IMR-90 (cell line): ENCODE data around the gene TMEM135. TPM values are rescaled to one million over a fixed set of nuclear protein-coding genes. Genes with fewer than 3 reads are reported as not detected.

Source experiments
- ATAC-seq: fragments of 200-7000 bp; cut with Tn5 transposase; 2 replicates; pipeline ENCODE4 v1.9.1; 2020; ENCODE audit warnings: low read depth, mild to moderate bottlenecking, moderate library complexity
- BruUV-seq: library from RNA; stranded (reverse); fragments of 400-500 nt; replicated peaks from 2 replicates; lab custom pipeline; 2021; lab: Mats Ljungman, UMichigan
- CTCF ChIA-PET: fragments of 300-600 bp; formaldehyde crosslinking; extraction: SDS; loops from one replicate; lab custom pipeline; 2021; ENCODE audit warnings: antibody characterized with exemption; lab: Yijun Ruan, JAX
- POLR2A ChIA-PET: fragments of 300-600 bp; sonication (Branson Sonifier 250); formaldehyde crosslinking; loops from one replicate; lab custom pipeline; 2022; ENCODE audit warnings: antibody characterized with exemption; ENCODE audit not compliant: unreplicated experiment; lab: Charles Lee
- DNase-seq: peaks from one replicate; pipeline ENCODE4 v3.0.0; 2013
- H2AFZ ChIP-seq: replicated peaks from 2 replicates; pipeline ENCODE3; 2013; ENCODE audit warnings: low read length, mild to moderate bottlenecking; ENCODE audit not compliant: poor library complexity
- H2AK5ac ChIP-seq: 2 replicates; pipeline ENCODE4 v1.6.1; 2013; ENCODE audit warnings: low read depth, low read length, inconsistent platforms
- H2AK9ac ChIP-seq: replicated peaks from 2 replicates; pipeline ENCODE3; 2013; ENCODE audit warnings: mild to moderate bottlenecking, low read depth, low read length, moderate library complexity; ENCODE audit not compliant: poor library complexity
- H2BK120ac ChIP-seq: 2 replicates; pipeline ENCODE4 v1.6.1; 2013; ENCODE audit warnings: low read depth, low read length, inconsistent platforms
- H2BK15ac ChIP-seq: 3 replicates; pipeline ENCODE4 v1.6.1; 2013; ENCODE audit warnings: low read depth, low read length, inconsistent platforms
- H2BK20ac ChIP-seq: 2 replicates; pipeline ENCODE4 v1.6.1; 2013; ENCODE audit warnings: low read depth, mild to moderate bottlenecking, inconsistent platforms, low read length, moderate library complexity
- H2BK5ac ChIP-seq: 2 replicates; pipeline ENCODE4 v1.6.1; 2013; ENCODE audit warnings: mild to moderate bottlenecking, low read depth, low read length, inconsistent platforms; ENCODE audit not compliant: poor library complexity, severe bottlenecking
- H3K14ac ChIP-seq: replicated peaks from 2 replicates; pipeline ENCODE4 v1.6.1; 2013; ENCODE audit warnings: low read depth, low read length, inconsistent platforms
- H3K18ac ChIP-seq: 2 replicates; pipeline ENCODE4 v1.6.1; 2013; ENCODE audit warnings: low read depth, low read length, control low read depth
- H3K23ac ChIP-seq: 2 replicates; pipeline ENCODE4 v1.6.1; 2013; ENCODE audit warnings: low read depth, low read length, inconsistent platforms
- H3K27ac ChIP-seq: 2 replicates; pipeline ENCODE4 v1.5.1; 2013; ENCODE audit warnings: mild to moderate bottlenecking, control low read depth, low read length; ENCODE audit not compliant: insufficient read depth
- H3K27me3 ChIP-seq: 2 replicates; pipeline ENCODE4 v1.6.1; 2013; ENCODE audit warnings: low read length; ENCODE audit not compliant: control insufficient read depth, insufficient read depth
- H3K36me3 ChIP-seq: 2 replicates; pipeline ENCODE4 v1.6.1; 2013; ENCODE audit warnings: low read length, mixed read lengths; ENCODE audit not compliant: control insufficient read depth, insufficient read depth
- H3K4ac ChIP-seq: 2 replicates; pipeline ENCODE4 v1.6.1; 2013; ENCODE audit warnings: low read depth, low read length, inconsistent platforms
- H3K4me1 ChIP-seq: 2 replicates; pipeline ENCODE4 v1.6.1; 2013; ENCODE audit warnings: low read length, mixed read lengths; ENCODE audit not compliant: control insufficient read depth, insufficient read depth
- H3K4me2 ChIP-seq: 2 replicates; pipeline ENCODE4 v1.6.1; 2013; ENCODE audit warnings: low read depth, mild to moderate bottlenecking, control low read depth, low read length, moderate library complexity
- H3K4me3 ChIP-seq: 2 replicates; pipeline ENCODE4 v1.5.1; 2013; ENCODE audit warnings: low read depth, mild to moderate bottlenecking, control low read depth, low read length, moderate library complexity; ENCODE audit not compliant: insufficient read depth
- H3K56ac ChIP-seq: 2 replicates; pipeline ENCODE4 v1.6.1; 2013; ENCODE audit warnings: low read length, inconsistent platforms; ENCODE audit not compliant: insufficient read depth; ENCODE audit errors: extremely low read depth
- H3K79me1 ChIP-seq, 2 experiments: 2 replicates each; pipeline ENCODE4 v1.6.1; 2013; ENCODE audit warnings: low read length in 2 of 2, inconsistent platforms in 1 of 2, low read depth in 1 of 2
- H3K9ac ChIP-seq: 2 replicates; pipeline ENCODE4 v1.6.1; 2013; ENCODE audit warnings: low read depth, low read length, control low read depth
- H3K9me1 ChIP-seq: 2 replicates; pipeline ENCODE4 v1.6.1; 2013; ENCODE audit warnings: low read length, inconsistent platforms; ENCODE audit not compliant: insufficient read depth
- H3K9me3 ChIP-seq: 2 replicates; pipeline ENCODE4 v1.6.1; 2013; ENCODE audit warnings: low read length; ENCODE audit not compliant: control insufficient read depth, insufficient read depth
- H4K20me1 ChIP-seq: 2 replicates; pipeline ENCODE4 v1.6.1; 2013; ENCODE audit warnings: low read length, inconsistent platforms; ENCODE audit not compliant: insufficient read depth
- H4K5ac ChIP-seq: 2 replicates; pipeline ENCODE4 v1.6.1; 2013; ENCODE audit warnings: mild to moderate bottlenecking, low read depth, low read length, control low read depth
- H4K8ac ChIP-seq, 2 experiments: 2 replicates each; pipeline ENCODE4 v1.6.1; 2013; ENCODE audit warnings: low read depth in 2 of 2, low read length in 2 of 2, control low read depth in 1 of 2, inconsistent platforms in 1 of 2
- H4K91ac ChIP-seq: 2 replicates; pipeline ENCODE4 v1.6.1; 2013; ENCODE audit warnings: low read depth, low read length, inconsistent platforms; ENCODE audit not compliant: insufficient read depth
- BHLHE40 ChIP-seq: fragments of 150-350 bp; IDR thresholded peaks from 2 replicates; pipeline ENCODE4 v1.6.1; 2016; ENCODE audit warnings: mild to moderate bottlenecking, low read depth, low read length
- ELK1 ChIP-seq: fragments of 150-350 bp; IDR thresholded peaks from 2 replicates; pipeline ENCODE4 v1.6.1; 2016; ENCODE audit warnings: low read depth, mild to moderate bottlenecking, low read length, moderate library complexity, borderline replicate concordance
- FOS ChIP-seq: fragments of 150-350 bp; IDR thresholded peaks from 2 replicates; pipeline ENCODE4 v1.6.1; 2016; ENCODE audit warnings: low read depth, low read length
- MAFK ChIP-seq: IDR thresholded peaks from 2 replicates; pipeline ENCODE4 v1.6.1; 2012; ENCODE audit warnings: low read depth, low read length, improper control_type of control experiment
- MAZ ChIP-seq: IDR thresholded peaks from 2 replicates; pipeline ENCODE4 v1.6.1; 2012; ENCODE audit warnings: low read depth, mild to moderate bottlenecking, low read length, improper control_type of control experiment, moderate library complexity, borderline replicate concordance
- MXI1 ChIP-seq: IDR thresholded peaks from 2 replicates; pipeline ENCODE4 v1.6.1; 2012; ENCODE audit warnings: low read depth, mild to moderate bottlenecking, low read length, moderate library complexity, borderline replicate concordance
- NFE2L2 ChIP-seq: fragments of 150-350 bp; IDR thresholded peaks from 2 replicates; pipeline ENCODE4 v1.6.1; 2016; ENCODE audit warnings: low read depth, mild to moderate bottlenecking, low read length
- RFX5 ChIP-seq: IDR thresholded peaks from 2 replicates; pipeline ENCODE4 v1.8.0; 2012; ENCODE audit warnings: low read depth, mild to moderate bottlenecking, low read length, moderate library complexity
- SMC3 ChIP-seq: fragments of 150-350 bp; IDR thresholded peaks from 2 replicates; pipeline ENCODE4 v1.6.1; 2016; ENCODE audit warnings: low read depth, mild to moderate bottlenecking, antibody characterized with exemption, low read length, moderate library complexity
- USF2 ChIP-seq: fragments of 150-350 bp; IDR thresholded peaks from 2 replicates; pipeline ENCODE4 v1.6.1; 2017; ENCODE audit warnings: mild to moderate bottlenecking, antibody characterized with exemption, low read length, low read depth
- WGBS, 2 experiments: methylation state at CpG; one replicate each; pipeline versions ENCODE4 v1.1.5 to v1.1.7; 2013; ENCODE audit warnings: missing lambda C conversion rate in 2 of 2; ENCODE audit not compliant: insufficient read length in 1 of 2; ENCODE audit errors: extremely low coverage in 2 of 2; 5-methylcytosine and 5-hydroxymethylcytosine counted together
- dilution Hi-C: fragments of 300-500 bp; cut with HindIII; formaldehyde crosslinking; loops from one replicate; pipeline ENCODE4 v1.14.3; 2018; ENCODE audit warnings: low sequenced_read_pairs; ENCODE audit not compliant: unreplicated experiment
- in situ Hi-C: fragments of 300-500 bp; cut with MboI; formaldehyde crosslinking; loops from 3 replicates; pipeline ENCODE4 v1.14.3; 2019; ENCODE audit warnings: low sequenced_read_pairs, inconsistent platforms, mixed read lengths
- intact Hi-C: fragments of 100-400 bp; cut with micrococcal nuclease; formaldehyde crosslinking; loops from 2 replicates; pipeline ENCODE4 v1.10.0; 2022
- polyA plus RNA-seq, 3 experiments: library from polyadenylated mRNA; depleted of rRNA; stranded (reverse); fragments of >200 nt; gene quantifications; 2 replicates each; pipeline ENCODE4 v1.2.3, GENCODE V29; 2012; ENCODE audit warnings: low replicate concordance in 1 of 3
- total RNA-seq: library from RNA; depleted of rRNA; stranded (reverse); fragments of >200 nt; gene quantifications from 2 replicates; pipeline ENCODE4 v1.2.3, GENCODE V29; 2012

Gene TMEM135
- total and polyA plus RNA-seq, 2 of the 4 experiments (the other 2 are of a cell fraction): 3.9 to 5.9 TPM

GRCh38 chr11:87232320-87232719 is 194.6 kb downstream of the TMEM135 start:
- no peak overlapping the region for H2BK20ac ChIP-seq
- no peaks in the 10 kb centered on the region for H3K27me3 ChIP-seq
- H2BK120ac ChIP-seq: no peak overlapping the region
- H2BK15ac ChIP-seq: no peak overlapping the region
- no peak overlapping the region for H3K56ac ChIP-seq
- DNase-seq (no peak), ATAC-seq (no peak)
- no peak overlapping the region for H3K27ac ChIP-seq
- H2AFZ ChIP-seq: no peak overlapping the region
- WGBS, 2 experiments: no CpG with 5 or more reads among the region's 1 CpG
- no peak overlapping the region for H3K4ac ChIP-seq
- dilution Hi-C loops (no loop called here), in situ Hi-C loops (no loop called here), intact Hi-C loops (no loop called here)
- no peak overlapping the region for H3K4me2 ChIP-seq
- H4K91ac ChIP-seq: no peak overlapping the region
- no peaks in the 10 kb centered on the region for H3K9me1 ChIP-seq
- H3K9me3 ChIP-seq: peaks cover 7% of the 10 kb centered on the region
- H3K9ac ChIP-seq: no peak overlapping the region
- H4K5ac ChIP-seq: no peak overlapping the region
- H3K18ac ChIP-seq: no peak overlapping the region
- H2AK5ac ChIP-seq: no peak overlapping the region
- no TSS peak for BruUV-seq
- H4K8ac ChIP-seq: no peak overlapping the region
- H2AK9ac ChIP-seq: no peak overlapping the region
- TF ChIP-seq MAZ (no peak), USF2 (no peak), RFX5 (no peak), MXI1 (no peak), SMC3 (no peak), FOS (no peak), ELK1 (no peak), MAFK (no peak), NFE2L2 (no peak), BHLHE40 (no peak)
- H3K14ac ChIP-seq: no peak overlapping the region
- H3K4me3 ChIP-seq: no peak overlapping the region
- no peaks in the 10 kb centered on the region for H3K4me1 ChIP-seq
- no peaks in the 10 kb centered on the region for H3K36me3 ChIP-seq
- H4K20me1 ChIP-seq: no peaks in the 10 kb centered on the region
- H2BK5ac ChIP-seq: no peak overlapping the region
- ChIA-PET CTCF (no interaction called here), POLR2A (no interaction called here)
- H3K79me1 ChIP-seq: no peaks in the 10 kb centered on the region
- no peak overlapping the region for H3K23ac ChIP-seq
